Body of pancreas (tissue), 4 donors: ENCODE data around the gene ROBO1.

Source experiments
- POLR2A ChIP-seq, 3 donors: fragments of 450-650 bp; IDR thresholded peaks; one replicate each; pipeline ENCODE4 v1.6.1; 2016; ENCODE audit warnings: antibody characterized with exemption in 3 of 3, mild to moderate bottlenecking in 2 of 3
- TF ChIP-seq, protein P1 (sequence below), 7 experiments: fragments of 450-650 bp in 4 of 7; fragments of 200-600 bp in 3 of 7; sonication (generic) in 3 of 7; IDR thresholded peaks; one replicate each; pipeline ENCODE4 v1.5.1; 2016 to 2019; ENCODE audit warnings: antibody characterized with exemption in 7 of 7

- TF ChIP-seq, protein P1, sequence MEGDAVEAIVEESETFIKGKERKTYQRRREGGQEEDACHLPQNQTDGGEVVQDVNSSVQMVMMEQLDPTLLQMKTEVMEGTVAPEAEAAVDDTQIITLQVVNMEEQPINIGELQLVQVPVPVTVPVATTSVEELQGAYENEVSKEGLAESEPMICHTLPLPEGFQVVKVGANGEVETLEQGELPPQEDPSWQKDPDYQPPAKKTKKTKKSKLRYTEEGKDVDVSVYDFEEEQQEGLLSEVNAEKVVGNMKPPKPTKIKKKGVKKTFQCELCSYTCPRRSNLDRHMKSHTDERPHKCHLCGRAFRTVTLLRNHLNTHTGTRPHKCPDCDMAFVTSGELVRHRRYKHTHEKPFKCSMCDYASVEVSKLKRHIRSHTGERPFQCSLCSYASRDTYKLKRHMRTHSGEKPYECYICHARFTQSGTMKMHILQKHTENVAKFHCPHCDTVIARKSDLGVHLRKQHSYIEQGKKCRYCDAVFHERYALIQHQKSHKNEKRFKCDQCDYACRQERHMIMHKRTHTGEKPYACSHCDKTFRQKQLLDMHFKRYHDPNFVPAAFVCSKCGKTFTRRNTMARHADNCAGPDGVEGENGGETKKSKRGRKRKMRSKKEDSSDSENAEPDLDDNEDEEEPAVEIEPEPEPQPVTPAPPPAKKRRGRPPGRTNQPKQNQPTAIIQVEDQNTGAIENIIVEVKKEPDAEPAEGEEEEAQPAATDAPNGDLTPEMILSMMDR (IDR thresholded peaks at IDR 0.05) = no peak
- no peak for TF ChIP-seq POLR2A (IDR thresholded peaks at IDR 0.05)
Measured at GRCh38 chr3:79040091-79040490, 727.7 kb downstream of the ROBO1 start.
